HEK293 (cell line): ENCODE data around the gene WDR7.

Source experiments
- CTCF ChIA-PET: fragments of 350-600 bp; formaldehyde crosslinking; extraction: SDS; loops from one replicate; lab custom pipeline; 2021; ENCODE audit warnings: antibody characterized with exemption; lab: Yijun Ruan, JAX
- POLR2A ChIA-PET: fragments of 300-600 bp; formaldehyde crosslinking; extraction: SDS; loops from one replicate; lab custom pipeline; 2020; ENCODE audit warnings: antibody characterized with exemption, inconsistent platforms; lab: Yijun Ruan, JAX
- H3K27ac ChIP-seq: fragments of 200-500 bp; sonication (Bioruptor generic); 2 replicates; pipeline ENCODE4 v1.5.1; 2014; ENCODE audit warnings: low read depth, low read length, control low read depth, inconsistent platforms; ENCODE audit errors: extremely low read depth
- H3K36me3 ChIP-seq, 2 experiments: fragments of 200-500 bp in 1 of 2; sonication (Bioruptor generic) in 1 of 2; 1 replicate in 1 of 2; 2 replicates in 1 of 2; pipeline ENCODE4 v1.5.1; 2014 to 2017; ENCODE audit warnings: inconsistent platforms in 2 of 2, low read length in 2 of 2; ENCODE audit not compliant: control insufficient read depth in 2 of 2, insufficient read depth in 1 of 2
- H3K4me1 ChIP-seq: fragments of 200-500 bp; sonication (Bioruptor generic); 2 replicates; pipeline ENCODE4 v1.5.1; 2014; ENCODE audit warnings: mild to moderate bottlenecking, low read length, inconsistent platforms; ENCODE audit not compliant: control insufficient read depth, insufficient read depth
- H3K4me3 ChIP-seq: 2 replicates; pipeline ENCODE4 v1.5.1; 2011; ENCODE audit warnings: low read depth, mild to moderate bottlenecking, control low read depth, low read length, moderate library complexity
- H3K9me3 ChIP-seq: fragments of 200-500 bp; sonication (Bioruptor generic); 2 replicates; pipeline ENCODE4 v1.5.1; 2014; ENCODE audit warnings: low read depth, low read length, inconsistent platforms; ENCODE audit not compliant: control insufficient read depth, insufficient read depth
- EGR2 ChIP-seq: fragments of 450-650 bp; formaldehyde crosslinking; IDR thresholded peaks from 2 replicates; pipeline ENCODE4 v1.5.1; 2016; ENCODE audit warnings: low read depth, missing biosample characterization, missing genetic modification characterization
- PRDM1 ChIP-seq: fragments of 450-650 bp; formaldehyde crosslinking; IDR thresholded peaks from 2 replicates; pipeline ENCODE4; 2016; ENCODE audit warnings: missing biosample characterization, missing genetic modification characterization
- SP2 ChIP-seq: fragments of 450-650 bp; formaldehyde crosslinking; IDR thresholded peaks from 2 replicates; pipeline ENCODE4 v1.5.1; 2016; ENCODE audit warnings: missing biosample characterization, missing genetic modification characterization
- ZNF211 ChIP-seq: fragments of 450-650 bp; formaldehyde crosslinking; IDR thresholded peaks from 2 replicates; pipeline ENCODE4 v1.5.1; 2016; ENCODE audit warnings: low read depth, missing biosample characterization, missing genetic modification characterization
- ZNF274 ChIP-seq, 2 experiments: fragments of 200-500 bp in 1 of 2; fragments of 450-650 bp in 1 of 2; sonication (Bioruptor generic) in 1 of 2; formaldehyde crosslinking in 1 of 2; IDR thresholded peaks; 2 replicates each; pipeline versions ENCODE4 v1.5.1 to v1.6.1; 2014 to 2016; ENCODE audit warnings: borderline replicate concordance in 1 of 2, inconsistent platforms in 1 of 2, low read length in 1 of 2, missing biosample characterization in 1 of 2, missing genetic modification characterization in 1 of 2
- ZNF366 ChIP-seq: fragments of 450-650 bp; formaldehyde crosslinking; conservative IDR thresholded peaks from 2 replicates; pipeline ENCODE4 v1.5.1; 2016; ENCODE audit warnings: missing biosample characterization, missing genetic modification characterization
- ZNF530 ChIP-seq: fragments of 450-650 bp; formaldehyde crosslinking; IDR thresholded peaks from 2 replicates; pipeline ENCODE4 v1.5.1; 2016; ENCODE audit warnings: low read depth, missing biosample characterization, missing genetic modification characterization
- ZNF558 ChIP-seq: fragments of 450-650 bp; formaldehyde crosslinking; IDR thresholded peaks from 2 replicates; pipeline ENCODE4 v1.5.1; 2016; ENCODE audit warnings: missing biosample characterization, missing genetic modification characterization
- ZNF571 ChIP-seq: fragments of 450-650 bp; formaldehyde crosslinking; IDR thresholded peaks from 2 replicates; pipeline ENCODE4 v1.5.0; 2017; ENCODE audit warnings: missing biosample characterization, missing genetic modification characterization
- ZNF600 ChIP-seq: fragments of 450-650 bp; formaldehyde crosslinking; IDR thresholded peaks from 2 replicates; pipeline ENCODE4 v1.5.1; 2016; ENCODE audit warnings: missing biosample characterization, missing genetic modification characterization
- ZNF623 ChIP-seq: fragments of 450-650 bp; formaldehyde crosslinking; IDR thresholded peaks from 2 replicates; pipeline ENCODE4 v1.5.1; 2016; ENCODE audit warnings: missing biosample characterization, missing genetic modification characterization
- ZNF629 ChIP-seq: fragments of 450-650 bp; formaldehyde crosslinking; IDR thresholded peaks from 2 replicates; pipeline ENCODE4 v1.5.1; 2017; ENCODE audit warnings: missing biosample characterization, missing genetic modification characterization
- ZNF830 ChIP-seq: fragments of 450-650 bp; IDR thresholded peaks from 2 replicates; pipeline ENCODE4 v1.5.0; 2018; ENCODE audit warnings: missing biosample characterization, missing genetic modification characterization, low read depth, mild to moderate bottlenecking, moderate library complexity
- TF ChIP-seq, protein P1 (sequence below): fragments of 450-650 bp; formaldehyde crosslinking; IDR thresholded peaks from 2 replicates; pipeline ENCODE4 v1.5.1; 2016; ENCODE audit warnings: missing biosample characterization, missing genetic modification characterization, borderline replicate concordance
- TF ChIP-seq, protein P2 (sequence below): fragments of 450-650 bp; formaldehyde crosslinking; IDR thresholded peaks from 2 replicates; pipeline ENCODE4 v1.5.1; 2016; ENCODE audit warnings: missing biosample characterization, missing genetic modification characterization
- TF ChIP-seq, protein P3 (sequence below): fragments of 450-650 bp; formaldehyde crosslinking; IDR thresholded peaks from 2 replicates; pipeline ENCODE4 v1.5.1; 2017; ENCODE audit warnings: missing biosample characterization, mild to moderate bottlenecking, missing genetic modification characterization, moderate library complexity
- TF ChIP-seq, protein P4 (sequence below): fragments of 450-650 bp; formaldehyde crosslinking; IDR thresholded peaks from 2 replicates; pipeline ENCODE4 v1.5.0; 2017; ENCODE audit warnings: missing biosample characterization, missing genetic modification characterization, borderline replicate concordance
- TF ChIP-seq, protein P5 (sequence below): IDR thresholded peaks from 2 replicates; pipeline ENCODE4 v1.6.1; 2011; ENCODE audit warnings: mild to moderate bottlenecking, low read depth, low read length, borderline replicate concordance

WDR7 gene

DNA sequence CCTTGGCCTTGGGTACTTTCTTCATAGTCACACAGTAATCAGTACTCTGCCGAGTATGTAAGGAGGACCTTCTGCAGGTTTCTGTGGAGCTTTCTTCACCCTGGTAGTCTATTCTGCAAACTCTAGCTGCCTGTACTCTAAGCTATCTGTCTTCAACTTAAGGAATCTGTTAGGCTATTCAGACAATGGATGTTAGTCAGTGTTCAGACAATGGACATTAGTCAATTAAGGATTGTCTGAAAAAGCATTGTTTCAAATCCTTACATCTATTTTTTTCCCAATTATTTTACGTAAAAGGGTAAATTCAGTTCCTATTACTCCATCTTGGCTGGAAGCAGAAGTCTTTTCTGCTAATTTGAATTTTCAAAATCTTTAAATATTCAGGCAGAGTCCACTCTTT is 75.7 kb downstream of the WDR7 start:
- no peak overlapping the region for H3K27ac ChIP-seq

DNA sequence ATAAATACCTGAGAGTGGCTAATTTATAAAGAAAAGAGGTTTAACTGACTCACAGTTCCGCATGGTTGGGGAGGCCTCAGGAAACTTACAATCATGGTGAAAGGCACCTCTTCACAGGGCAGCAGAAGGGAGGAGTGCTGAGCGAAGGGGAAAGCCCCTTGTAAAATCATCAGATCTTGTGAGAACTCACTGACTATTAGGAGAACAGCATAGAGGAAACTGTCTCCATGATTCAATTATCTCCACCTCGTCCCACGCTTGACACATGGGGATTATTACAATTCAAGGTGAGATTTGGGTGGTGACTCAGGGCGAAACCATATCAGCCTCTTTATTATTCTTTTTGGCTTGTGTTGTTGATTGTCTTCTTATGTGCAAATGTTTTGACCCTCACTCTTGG is 76.2 kb downstream of the WDR7 start:
- Histone ChIP-seq H3K4me3 (no peak overlapping the region), H3K27ac (no peak overlapping the region)
- CTCF ChIA-PET: no interaction called here
- TF ChIP-seq ZNF366 (no peak), ZNF558 (tag by site-specific recombination) (no peak), EGR2 (tag by site-specific recombination) (no peak), ZNF530 (tag by site-specific recombination) (no peak), ZNF830 (tag by site-specific recombination) (no peak), ZNF211 (no peak), ZNF623 (no peak), SP2 (no peak), ZNF629 (tag by site-specific recombination) (no peak), PRDM1 (tag by site-specific recombination) (no peak), ZNF571 (tag by site-specific recombination) (no peak)
- TF ChIP-seq, protein P1, sequence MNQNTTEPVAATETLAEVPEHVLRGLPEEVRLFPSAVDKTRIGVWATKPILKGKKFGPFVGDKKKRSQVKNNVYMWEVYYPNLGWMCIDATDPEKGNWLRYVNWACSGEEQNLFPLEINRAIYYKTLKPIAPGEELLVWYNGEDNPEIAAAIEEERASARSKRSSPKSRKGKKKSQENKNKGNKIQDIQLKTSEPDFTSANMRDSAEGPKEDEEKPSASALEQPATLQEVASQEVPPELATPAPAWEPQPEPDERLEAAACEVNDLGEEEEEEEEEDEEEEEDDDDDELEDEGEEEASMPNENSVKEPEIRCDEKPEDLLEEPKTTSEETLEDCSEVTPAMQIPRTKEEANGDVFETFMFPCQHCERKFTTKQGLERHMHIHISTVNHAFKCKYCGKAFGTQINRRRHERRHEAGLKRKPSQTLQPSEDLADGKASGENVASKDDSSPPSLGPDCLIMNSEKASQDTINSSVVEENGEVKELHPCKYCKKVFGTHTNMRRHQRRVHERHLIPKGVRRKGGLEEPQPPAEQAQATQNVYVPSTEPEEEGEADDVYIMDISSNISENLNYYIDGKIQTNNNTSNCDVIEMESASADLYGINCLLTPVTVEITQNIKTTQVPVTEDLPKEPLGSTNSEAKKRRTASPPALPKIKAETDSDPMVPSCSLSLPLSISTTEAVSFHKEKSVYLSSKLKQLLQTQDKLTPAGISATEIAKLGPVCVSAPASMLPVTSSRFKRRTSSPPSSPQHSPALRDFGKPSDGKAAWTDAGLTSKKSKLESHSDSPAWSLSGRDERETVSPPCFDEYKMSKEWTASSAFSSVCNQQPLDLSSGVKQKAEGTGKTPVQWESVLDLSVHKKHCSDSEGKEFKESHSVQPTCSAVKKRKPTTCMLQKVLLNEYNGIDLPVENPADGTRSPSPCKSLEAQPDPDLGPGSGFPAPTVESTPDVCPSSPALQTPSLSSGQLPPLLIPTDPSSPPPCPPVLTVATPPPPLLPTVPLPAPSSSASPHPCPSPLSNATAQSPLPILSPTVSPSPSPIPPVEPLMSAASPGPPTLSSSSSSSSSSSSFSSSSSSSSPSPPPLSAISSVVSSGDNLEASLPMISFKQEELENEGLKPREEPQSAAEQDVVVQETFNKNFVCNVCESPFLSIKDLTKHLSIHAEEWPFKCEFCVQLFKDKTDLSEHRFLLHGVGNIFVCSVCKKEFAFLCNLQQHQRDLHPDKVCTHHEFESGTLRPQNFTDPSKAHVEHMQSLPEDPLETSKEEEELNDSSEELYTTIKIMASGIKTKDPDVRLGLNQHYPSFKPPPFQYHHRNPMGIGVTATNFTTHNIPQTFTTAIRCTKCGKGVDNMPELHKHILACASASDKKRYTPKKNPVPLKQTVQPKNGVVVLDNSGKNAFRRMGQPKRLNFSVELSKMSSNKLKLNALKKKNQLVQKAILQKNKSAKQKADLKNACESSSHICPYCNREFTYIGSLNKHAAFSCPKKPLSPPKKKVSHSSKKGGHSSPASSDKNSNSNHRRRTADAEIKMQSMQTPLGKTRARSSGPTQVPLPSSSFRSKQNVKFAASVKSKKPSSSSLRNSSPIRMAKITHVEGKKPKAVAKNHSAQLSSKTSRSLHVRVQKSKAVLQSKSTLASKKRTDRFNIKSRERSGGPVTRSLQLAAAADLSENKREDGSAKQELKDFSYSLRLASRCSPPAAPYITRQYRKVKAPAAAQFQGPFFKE (tag by site-specific recombination): no peak

More for the DNA sequence above, 75.7 kb downstream of the WDR7 start:
- Histone ChIP-seq H3K36me3 (no peaks in the 10 kb centered on the region; a peak in 1 of 3 replicates), H3K4me1 (no peaks in the 10 kb centered on the region), H3K4me3 (no peak overlapping the region), H3K9me3 (no peaks in the 10 kb centered on the region)
- CTCF ChIA-PET: no interaction called here
- TF ChIP-seq ZNF274 (IDR thresholded peaks at IDR 0.05; ENCODE audit: low read length): no peak
- TF ChIP-seq ZNF274 (tag by site-specific recombination; IDR thresholded peaks at IDR 0.05; ENCODE audit: borderline replicate concordance): no peak
- TF ChIP-seq, protein P2, sequence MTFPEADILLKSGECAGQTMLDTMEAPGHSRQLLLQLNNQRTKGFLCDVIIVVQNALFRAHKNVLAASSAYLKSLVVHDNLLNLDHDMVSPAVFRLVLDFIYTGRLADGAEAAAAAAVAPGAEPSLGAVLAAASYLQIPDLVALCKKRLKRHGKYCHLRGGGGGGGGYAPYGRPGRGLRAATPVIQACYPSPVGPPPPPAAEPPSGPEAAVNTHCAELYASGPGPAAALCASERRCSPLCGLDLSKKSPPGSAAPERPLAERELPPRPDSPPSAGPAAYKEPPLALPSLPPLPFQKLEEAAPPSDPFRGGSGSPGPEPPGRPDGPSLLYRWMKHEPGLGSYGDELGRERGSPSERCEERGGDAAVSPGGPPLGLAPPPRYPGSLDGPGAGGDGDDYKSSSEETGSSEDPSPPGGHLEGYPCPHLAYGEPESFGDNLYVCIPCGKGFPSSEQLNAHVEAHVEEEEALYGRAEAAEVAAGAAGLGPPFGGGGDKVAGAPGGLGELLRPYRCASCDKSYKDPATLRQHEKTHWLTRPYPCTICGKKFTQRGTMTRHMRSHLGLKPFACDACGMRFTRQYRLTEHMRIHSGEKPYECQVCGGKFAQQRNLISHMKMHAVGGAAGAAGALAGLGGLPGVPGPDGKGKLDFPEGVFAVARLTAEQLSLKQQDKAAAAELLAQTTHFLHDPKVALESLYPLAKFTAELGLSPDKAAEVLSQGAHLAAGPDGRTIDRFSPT: no peak
- TF ChIP-seq ZNF600 (tag by site-specific recombination): no peak
- TF ChIP-seq, protein P3, sequence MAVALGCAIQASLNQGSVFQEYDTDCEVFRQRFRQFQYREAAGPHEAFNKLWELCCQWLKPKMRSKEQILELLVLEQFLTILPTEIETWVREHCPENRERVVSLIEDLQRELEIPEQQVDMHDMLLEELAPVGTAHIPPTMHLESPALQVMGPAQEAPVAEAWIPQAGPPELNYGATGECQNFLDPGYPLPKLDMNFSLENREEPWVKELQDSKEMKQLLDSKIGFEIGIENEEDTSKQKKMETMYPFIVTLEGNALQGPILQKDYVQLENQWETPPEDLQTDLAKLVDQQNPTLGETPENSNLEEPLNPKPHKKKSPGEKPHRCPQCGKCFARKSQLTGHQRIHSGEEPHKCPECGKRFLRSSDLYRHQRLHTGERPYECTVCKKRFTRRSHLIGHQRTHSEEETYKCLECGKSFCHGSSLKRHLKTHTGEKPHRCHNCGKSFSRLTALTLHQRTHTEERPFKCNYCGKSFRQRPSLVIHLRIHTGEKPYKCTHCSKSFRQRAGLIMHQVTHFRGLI (tag by site-specific recombination): no peak
- TF ChIP-seq, protein P4, sequence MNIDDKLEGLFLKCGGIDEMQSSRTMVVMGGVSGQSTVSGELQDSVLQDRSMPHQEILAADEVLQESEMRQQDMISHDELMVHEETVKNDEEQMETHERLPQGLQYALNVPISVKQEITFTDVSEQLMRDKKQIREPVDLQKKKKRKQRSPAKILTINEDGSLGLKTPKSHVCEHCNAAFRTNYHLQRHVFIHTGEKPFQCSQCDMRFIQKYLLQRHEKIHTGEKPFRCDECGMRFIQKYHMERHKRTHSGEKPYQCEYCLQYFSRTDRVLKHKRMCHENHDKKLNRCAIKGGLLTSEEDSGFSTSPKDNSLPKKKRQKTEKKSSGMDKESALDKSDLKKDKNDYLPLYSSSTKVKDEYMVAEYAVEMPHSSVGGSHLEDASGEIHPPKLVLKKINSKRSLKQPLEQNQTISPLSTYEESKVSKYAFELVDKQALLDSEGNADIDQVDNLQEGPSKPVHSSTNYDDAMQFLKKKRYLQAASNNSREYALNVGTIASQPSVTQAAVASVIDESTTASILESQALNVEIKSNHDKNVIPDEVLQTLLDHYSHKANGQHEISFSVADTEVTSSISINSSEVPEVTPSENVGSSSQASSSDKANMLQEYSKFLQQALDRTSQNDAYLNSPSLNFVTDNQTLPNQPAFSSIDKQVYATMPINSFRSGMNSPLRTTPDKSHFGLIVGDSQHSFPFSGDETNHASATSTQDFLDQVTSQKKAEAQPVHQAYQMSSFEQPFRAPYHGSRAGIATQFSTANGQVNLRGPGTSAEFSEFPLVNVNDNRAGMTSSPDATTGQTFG (tag by site-specific recombination): no peak
- TF ChIP-seq, protein P5, sequence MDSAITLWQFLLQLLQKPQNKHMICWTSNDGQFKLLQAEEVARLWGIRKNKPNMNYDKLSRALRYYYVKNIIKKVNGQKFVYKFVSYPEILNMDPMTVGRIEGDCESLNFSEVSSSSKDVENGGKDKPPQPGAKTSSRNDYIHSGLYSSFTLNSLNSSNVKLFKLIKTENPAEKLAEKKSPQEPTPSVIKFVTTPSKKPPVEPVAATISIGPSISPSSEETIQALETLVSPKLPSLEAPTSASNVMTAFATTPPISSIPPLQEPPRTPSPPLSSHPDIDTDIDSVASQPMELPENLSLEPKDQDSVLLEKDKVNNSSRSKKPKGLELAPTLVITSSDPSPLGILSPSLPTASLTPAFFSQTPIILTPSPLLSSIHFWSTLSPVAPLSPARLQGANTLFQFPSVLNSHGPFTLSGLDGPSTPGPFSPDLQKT: no peak
- POLR2A ChIA-PET: no interaction called here

More for the DNA sequence above, 76.2 kb downstream of the WDR7 start:
- Histone ChIP-seq H3K9me3 (no peaks in the 10 kb centered on the region), H3K36me3 (no peaks in the 10 kb centered on the region; a peak in 1 of 3 replicates), H3K4me1 (no peaks in the 10 kb centered on the region)
- POLR2A ChIA-PET: no interaction called here
